Natural killer cell (primary cell): ENCODE data around the gene ST6GALNAC6. TPM values are rescaled to one million over a fixed set of nuclear protein-coding genes. Genes with fewer than 3 reads are reported as not detected.
A peak's percentile ranks its signal among the peaks of the same experiment; 100 is the strongest.

Experiments used
- ATAC-seq, 3 donors: fragments of 150-1000 bp in 2 of 3; fragments of 200-7000 bp in 1 of 3; cut with Tn5 transposase; 1 replicate in 1 of 3; 2 replicates in 2 of 3; pipeline ENCODE4 v1.10.0; 2021; ENCODE audit warnings: mild to moderate bottlenecking in 2 of 3, moderate library complexity in 2 of 3
- DNase-seq, 2 donors: peaks; one replicate each; pipeline versions ENCODE4 v3.0.0 to v3.0.0-alpha.2; 2013 to 2021; ENCODE audit warnings: mixed read lengths in 1 of 2
- H3K27ac ChIP-seq: one replicate; pipeline ENCODE4 v1.5.1; 2013; ENCODE audit warnings: mild to moderate bottlenecking, low read length
- H3K27me3 ChIP-seq: one replicate; pipeline ENCODE4 v1.6.1; 2013; ENCODE audit warnings: low read length; ENCODE audit not compliant: control insufficient read depth, insufficient read depth
- H3K36me3 ChIP-seq: one replicate; pipeline ENCODE4 v1.6.1; 2013; ENCODE audit warnings: low read length; ENCODE audit not compliant: control insufficient read depth, insufficient read depth
- H3K4me1 ChIP-seq: one replicate; pipeline ENCODE4 v1.6.1; 2013; ENCODE audit warnings: low read length; ENCODE audit not compliant: control insufficient read depth, insufficient read depth
- H3K4me3 ChIP-seq: one replicate; pipeline ENCODE4 v1.5.1; 2013; ENCODE audit warnings: low read length
- H3K9me3 ChIP-seq: one replicate; pipeline ENCODE4 v1.6.1; 2013; ENCODE audit warnings: low read length; ENCODE audit not compliant: control insufficient read depth, insufficient read depth
- H3K27ac Mint-ChIP-seq, 2 donors: one replicate each; pipeline ENCODE4 v1.8.0; 2022; ENCODE audit warnings: mild to moderate bottlenecking in 2 of 2, mixed read lengths in 2 of 2, moderate library complexity in 1 of 2
- H3K27me3 Mint-ChIP-seq, 2 donors: one replicate each; pipeline ENCODE4 v1.8.0; 2022; ENCODE audit warnings: low read depth in 2 of 2, mixed read lengths in 2 of 2
- H3K36me3 Mint-ChIP-seq: one replicate; pipeline ENCODE4 v1.8.0; 2022; ENCODE audit warnings: mixed read lengths
- H3K4me1 Mint-ChIP-seq, 2 donors: one replicate each; pipeline ENCODE4 v1.8.0; 2022; ENCODE audit warnings: mixed read lengths in 2 of 2
- H3K4me3 Mint-ChIP-seq: one replicate; pipeline ENCODE4 v1.8.0; 2022; ENCODE audit warnings: mild to moderate bottlenecking, moderate library complexity, mixed read lengths
- H3K9me3 Mint-ChIP-seq, 2 donors: one replicate each; pipeline ENCODE4 v1.8.0; 2022; ENCODE audit warnings: mixed read lengths in 2 of 2
- CTCF ChIP-seq: fragments of 200-600 bp; IDR thresholded peaks from one replicate; pipeline ENCODE4 v1.8.0; 2022; ENCODE audit warnings: antibody characterized with exemption
- WGBS: methylation state at CpG from one replicate; pipeline ENCODE4 v1.1.7; 2013; ENCODE audit warnings: missing lambda C conversion rate; ENCODE audit not compliant: insufficient coverage; 5-methylcytosine and 5-hydroxymethylcytosine counted together
- intact Hi-C: fragments of 100-400 bp; cut with micrococcal nuclease; formaldehyde crosslinking; loops from one replicate; pipeline ENCODE4 v1.14.2; 2022
- total RNA-seq, 4 donors: library from RNA; stranded (reverse); fragments of 120-200 nt in 1 of 4; gene quantifications; one replicate each; pipeline versions ENCODE4 v1.2.3 to v1.2.4, GENCODE V29; 2013 to 2022

The ST6GALNAC6 gene
- total RNA-seq, 3 donors from 2014 or later (not counting 1 experiment from before 2014, with no cell fraction given), result 120 to 148 (median 127) TPM

GRCh38 chr9:127917603-127918002, 18.2 kb upstream of the ST6GALNAC6 start:
- Histone ChIP-seq H3K4me3 (peak overlapping the region; percentile 30), H3K27me3 (peaks cover 3% of the 10 kb centered on the region), H3K9me3 (no peaks in the 10 kb centered on the region), H3K27ac (peak overlapping the region; percentile 56), H3K36me3 (peaks cover 11% of the 10 kb centered on the region), H3K4me1 (peaks cover 65% of the 10 kb centered on the region)
- Mint-ChIP-seq H3K36me3 (no peaks in the 10 kb centered on the region), H3K27ac (peak overlapping the region in 1 of 2 donors; percentile 74), H3K27me3 (no peaks in the 10 kb centered on the region), H3K4me1 (peaks cover 15 to 42% of the 10 kb centered on the region in 2 donors), H3K4me3 (peak overlapping the region; percentile 62), H3K9me3 (no peaks in the 10 kb centered on the region)
- no peak for TF ChIP-seq CTCF
- intact Hi-C loops, result loop anchor here (1.0 to 10.0 kb wide), 4 partner anchors 11 to 693 kb away; partner anchors contain the start of gene FPGS
- DNase-seq (peak in 1 of 2 donors; percentile 40), ATAC-seq (no peak)
- WGBS, result 44% methylated on average over 6 of the region's 6 CpGs

- Histone ChIP-seq H3K9me3 (no peaks in the 10 kb centered on the region), H3K27ac (peak within 1 kb of the TSS; percentile 76), H3K36me3 (peaks cover 18% of the 10 kb centered on the region), H3K27me3 (no peaks in the 10 kb centered on the region), H3K4me3 (peak within 1 kb of the TSS; percentile 84), H3K4me1 (peaks cover 62% of the 10 kb centered on the region)
- Mint-ChIP-seq H3K27me3 (no peaks in the 10 kb centered on the region), H3K9me3 (no peaks in the 10 kb centered on the region), H3K36me3 (no peaks in the 10 kb centered on the region), H3K4me3 (peak within 1 kb of the TSS; percentile 79), H3K27ac (peak within 1 kb of the TSS in 1 of 2 donors; percentile 74), H3K4me1 (peaks cover 15 to 40% of the 10 kb centered on the region in 2 donors)
- intact Hi-C loops, result loop anchor here (1.0 to 10.0 kb wide), 3 partner anchors 11 to 692 kb away; no protein-coding TSS in a partner anchor
- no peak for TF ChIP-seq CTCF
- WGBS, result 2% methylated on average over 69 of the region's 71 CpGs
- ATAC-seq, result peak; percentile 97 to 99 (median 98)
- DNase-seq, result peak; percentile 93 to 96
Observed at GRCh38 chr9:127916720-127917581, 17.5 kb upstream of the ST6GALNAC6 start, which contains the start of gene ST6GALNAC4. Gene ST6GALNAC4, minus strand, starts transcription at chr9:127917041. Its CDS starts 622 bp downstream, at chr9:127916419.

- Mint-ChIP-seq H3K9me3 (no peaks in the 10 kb centered on the region), H3K27ac (peak overlapping the region in 1 of 2 donors; percentile 74), H3K36me3 (no peaks in the 10 kb centered on the region), H3K27me3 (no peaks in the 10 kb centered on the region), H3K4me1 (peaks cover 10 to 35% of the 10 kb centered on the region in 2 donors), H3K4me3 (peak overlapping the region; percentile 79)
- Histone ChIP-seq H3K4me1 (peaks cover 54% of the 10 kb centered on the region), H3K9me3 (no peaks in the 10 kb centered on the region), H3K27me3 (no peaks in the 10 kb centered on the region), H3K27ac (peak overlapping the region; percentile 76), H3K36me3 (peaks cover 23% of the 10 kb centered on the region), H3K4me3 (peak overlapping the region; percentile 84)
- intact Hi-C loops, result loop anchor here (5.0 to 10.0 kb wide), 2 partner anchors 54 to 691 kb away; no protein-coding TSS in a partner anchor
- DNase-seq (peak in 1 of 2 donors; percentile 67), ATAC-seq (no peak)
- 21% methylated on average over 25 of the region's 27 CpGs for WGBS
- TF ChIP-seq CTCF, result no peak
Observed at GRCh38 chr9:127915801-127916719, 16.7 kb upstream of the ST6GALNAC6 start.
